Fibroblast of villous mesenchyme (primary cell): ENCODE measurements around the gene SAYSD1. TPM values are rescaled to one million over a fixed set of nuclear protein-coding genes. Genes with fewer than 3 reads are reported as not detected.

Experiments
- DNase-seq: peaks from one replicate; pipeline ENCODE4 v3.0.0-alpha.2; 2010; ENCODE audit warnings: low read depth
- H3K4me3 ChIP-seq: 2 replicates; pipeline ENCODE4 v1.5.1; 2011; ENCODE audit warnings: low read depth, mild to moderate bottlenecking, low read length
- total RNA-seq: library from RNA; depleted of rRNA; stranded (reverse); fragments of >200 nt; gene quantifications from 2 replicates; pipeline ENCODE4 v1.2.3, GENCODE V29; 2012
- TF ChIP-seq, protein P1 (sequence below): IDR thresholded peaks from 2 replicates; pipeline ENCODE4 v1.5.1; 2012; ENCODE audit warnings: low read depth, mild to moderate bottlenecking, low read length; ENCODE audit not compliant: insufficient read depth

Gene SAYSD1
- total RNA-seq, 1 donor: 17.7 TPM

DNA sequence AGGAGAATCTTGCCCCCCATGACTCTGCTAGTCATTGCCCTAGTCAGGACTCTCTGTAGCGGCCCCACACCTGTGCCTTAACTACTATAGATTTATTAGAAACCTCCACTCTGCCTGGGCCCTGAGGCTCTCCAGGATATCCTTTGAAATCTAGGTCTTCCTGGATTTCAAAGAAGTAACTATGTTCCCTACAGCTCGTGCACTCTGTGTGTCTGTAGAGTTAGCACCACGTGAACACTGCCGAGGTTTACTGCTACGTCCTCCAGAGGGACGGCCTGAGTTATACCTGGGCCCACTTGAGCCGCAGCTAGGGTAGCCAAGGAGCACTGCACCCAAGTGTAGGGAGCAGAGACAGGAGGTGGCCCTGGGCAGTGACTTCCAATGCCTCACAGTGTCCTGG lies 46.6 kb downstream of the SAYSD1 start:
- no peak overlapping the region for H3K4me3 ChIP-seq
- no peak for DNase-seq
- TF ChIP-seq, protein P1, sequence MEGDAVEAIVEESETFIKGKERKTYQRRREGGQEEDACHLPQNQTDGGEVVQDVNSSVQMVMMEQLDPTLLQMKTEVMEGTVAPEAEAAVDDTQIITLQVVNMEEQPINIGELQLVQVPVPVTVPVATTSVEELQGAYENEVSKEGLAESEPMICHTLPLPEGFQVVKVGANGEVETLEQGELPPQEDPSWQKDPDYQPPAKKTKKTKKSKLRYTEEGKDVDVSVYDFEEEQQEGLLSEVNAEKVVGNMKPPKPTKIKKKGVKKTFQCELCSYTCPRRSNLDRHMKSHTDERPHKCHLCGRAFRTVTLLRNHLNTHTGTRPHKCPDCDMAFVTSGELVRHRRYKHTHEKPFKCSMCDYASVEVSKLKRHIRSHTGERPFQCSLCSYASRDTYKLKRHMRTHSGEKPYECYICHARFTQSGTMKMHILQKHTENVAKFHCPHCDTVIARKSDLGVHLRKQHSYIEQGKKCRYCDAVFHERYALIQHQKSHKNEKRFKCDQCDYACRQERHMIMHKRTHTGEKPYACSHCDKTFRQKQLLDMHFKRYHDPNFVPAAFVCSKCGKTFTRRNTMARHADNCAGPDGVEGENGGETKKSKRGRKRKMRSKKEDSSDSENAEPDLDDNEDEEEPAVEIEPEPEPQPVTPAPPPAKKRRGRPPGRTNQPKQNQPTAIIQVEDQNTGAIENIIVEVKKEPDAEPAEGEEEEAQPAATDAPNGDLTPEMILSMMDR: no peak

DNA sequence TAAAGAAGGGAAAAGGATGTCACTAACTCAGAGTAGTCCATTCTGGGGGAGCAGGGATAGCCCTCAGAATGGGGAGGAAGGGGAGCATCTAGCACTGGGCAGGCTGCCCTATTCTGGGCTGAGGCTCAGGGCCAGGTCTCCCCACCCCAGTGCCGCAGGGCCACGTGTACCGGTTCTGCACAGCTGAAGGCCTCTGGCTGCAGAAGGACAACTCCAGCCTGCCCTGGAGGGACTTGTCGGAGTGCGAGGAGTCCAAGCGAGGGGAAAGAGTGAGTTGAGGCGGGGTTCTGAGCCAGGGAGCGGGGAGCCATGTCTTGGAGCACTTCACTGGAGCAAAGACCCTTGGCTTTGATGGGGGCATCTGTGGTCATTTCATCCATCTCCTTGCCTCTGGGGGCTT lies 49.4 kb downstream of the SAYSD1 start:
- TF ChIP-seq, protein P1: no peak
- no peak for DNase-seq
- H3K4me3 ChIP-seq: no peak overlapping the region

DNA sequence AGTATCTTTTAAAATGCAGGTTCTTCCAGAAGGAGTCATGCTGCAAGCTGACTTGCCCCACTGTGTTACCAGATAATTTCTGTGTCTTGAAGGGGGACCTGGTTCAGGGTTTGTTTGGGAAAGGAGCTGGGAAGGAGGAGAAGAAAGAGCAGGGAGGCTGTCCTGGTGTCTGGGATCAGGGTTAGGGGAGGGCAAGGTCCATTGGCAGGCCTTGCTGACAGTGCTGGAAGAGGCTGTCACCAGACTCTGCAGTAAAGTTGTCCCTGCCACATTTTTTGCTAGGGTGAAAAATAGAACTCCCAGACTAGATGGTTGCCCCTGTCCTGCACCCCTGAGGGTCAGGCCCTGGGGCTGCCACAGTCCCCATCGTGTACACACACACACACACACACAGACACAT lies 51.5 kb downstream of the SAYSD1 start:
- TF ChIP-seq, protein P1: no peak
- no peak for DNase-seq
- H3K4me3 ChIP-seq: no peak overlapping the region

DNA sequence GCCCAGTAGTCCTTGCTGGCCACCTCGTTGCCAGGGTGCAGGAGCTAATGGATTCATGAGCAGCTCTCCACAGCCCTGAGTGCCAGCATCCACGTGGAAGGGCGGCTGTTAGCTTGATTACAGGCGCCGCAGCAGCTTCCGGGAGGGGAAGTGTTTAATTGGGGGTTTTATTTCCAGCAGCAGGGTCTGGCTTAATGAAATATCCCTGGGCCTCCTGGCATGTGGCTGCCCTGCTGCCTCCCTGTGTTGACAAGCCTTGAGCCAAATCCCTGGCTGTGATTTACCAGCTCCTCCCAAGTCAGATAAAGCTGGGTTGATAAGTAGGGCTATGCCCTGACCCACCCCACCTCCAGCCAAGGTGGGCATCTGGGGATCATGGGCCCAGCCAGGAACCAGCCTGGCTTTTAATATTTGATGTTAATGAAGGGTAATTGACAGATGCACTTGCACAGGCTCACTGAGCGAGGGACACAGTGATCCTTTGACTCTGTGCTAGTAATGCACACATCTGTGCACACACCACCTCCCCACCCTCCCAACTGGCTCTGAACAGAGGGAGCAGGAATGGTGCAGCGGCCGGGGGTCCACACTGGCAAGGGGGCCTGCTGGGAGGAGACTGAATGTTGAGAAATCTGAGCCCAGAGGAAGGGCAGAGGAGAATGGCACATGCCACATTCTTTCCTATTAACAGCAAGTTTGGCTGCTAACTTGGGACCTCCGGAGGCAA lies 52.8 kb downstream of the SAYSD1 start:
- DNase-seq: no peak
- TF ChIP-seq, protein P1: no peak
- no peak overlapping the region for H3K4me3 ChIP-seq

DNA sequence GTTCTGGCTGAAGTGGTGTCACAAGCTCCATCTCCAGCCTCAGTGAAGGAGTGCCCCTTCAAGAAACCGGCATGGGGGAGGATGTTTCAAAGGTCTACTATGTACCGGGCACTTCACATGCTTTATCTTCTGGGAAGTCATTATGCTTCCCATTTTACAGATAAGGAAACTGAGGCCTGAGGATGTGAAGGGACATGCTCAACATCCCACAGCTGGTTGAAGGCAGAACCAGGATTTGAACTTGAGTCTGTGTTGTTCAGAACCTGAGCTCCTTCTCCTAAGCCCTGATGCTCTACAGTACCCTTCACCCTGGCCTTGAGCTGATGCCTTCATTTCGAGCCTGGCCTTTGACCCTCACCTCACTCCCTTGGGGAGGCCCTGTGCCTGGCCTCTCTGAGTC lies 53.4 kb downstream of the SAYSD1 start:
- no peak for DNase-seq
- no peak overlapping the region for H3K4me3 ChIP-seq
- TF ChIP-seq, protein P1: no peak

DNA sequence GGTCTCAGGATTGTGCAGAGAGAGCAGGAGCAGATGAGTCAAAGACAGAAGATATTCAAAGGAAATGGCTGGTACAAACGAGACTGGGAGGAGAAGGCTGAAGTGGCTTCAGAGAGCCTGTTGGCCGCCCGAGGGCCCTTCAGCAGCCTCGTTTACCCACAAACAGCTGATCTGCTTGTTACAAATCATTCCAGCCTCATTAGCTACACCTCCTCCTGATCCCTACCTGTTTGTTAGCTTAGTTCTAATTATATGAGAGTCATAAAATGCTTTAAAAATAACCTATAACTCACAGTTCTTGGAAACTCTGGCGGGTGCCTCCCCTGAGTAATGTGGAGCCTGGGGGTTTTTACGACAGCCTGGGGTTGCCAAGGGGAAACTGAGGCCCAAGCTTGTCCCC lies 53.8 kb downstream of the SAYSD1 start:
- H3K4me3 ChIP-seq: no peak overlapping the region
- TF ChIP-seq, protein P1: no peak
- no peak for DNase-seq

DNA sequence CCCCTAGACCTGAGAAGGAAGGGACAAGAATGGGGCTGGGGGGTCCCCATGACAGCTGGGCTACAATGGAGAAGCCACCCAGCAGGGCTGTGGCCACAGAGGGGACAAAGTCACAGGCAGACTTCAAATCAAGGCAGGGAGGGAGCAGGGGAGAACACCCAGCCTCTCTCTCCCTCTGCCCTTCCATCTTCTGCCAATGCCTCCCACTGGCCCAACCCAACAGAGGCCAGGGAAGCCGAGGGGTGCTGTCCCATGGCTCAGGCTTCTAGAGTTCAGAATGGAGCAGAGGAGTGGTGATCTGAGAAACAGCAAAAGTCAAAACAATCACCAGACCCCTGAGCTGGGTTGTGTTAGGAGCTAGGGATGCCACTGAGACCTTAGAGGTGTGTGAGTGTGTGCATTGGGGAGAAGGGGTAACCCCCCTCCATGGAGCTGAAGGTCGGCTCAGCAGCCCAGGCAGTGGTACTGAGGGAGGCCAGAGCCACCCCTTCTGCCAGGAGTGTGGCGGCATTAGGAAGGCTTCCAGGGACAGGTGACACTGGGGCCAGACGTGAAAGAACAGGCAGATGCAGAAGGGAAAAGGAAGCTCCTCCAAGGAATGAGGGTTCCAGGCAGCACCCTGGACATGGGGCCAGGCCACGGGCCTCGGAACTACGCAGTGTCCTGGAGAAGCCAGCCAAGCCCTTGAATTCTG lies 54.4 kb downstream of the SAYSD1 start:
- TF ChIP-seq, protein P1: no peak
- no peak for DNase-seq
- H3K4me3 ChIP-seq: no peak overlapping the region
